Measurements from ENCODE around the gene NECTIN1. TPM values are rescaled to one million over a fixed set of nuclear protein-coding genes. Genes with fewer than 3 reads are reported as not detected.

Gene NECTIN1
- total and polyA plus RNA-seq, 2 donors (not counting 3 experiments of a cell fraction or from before 2014, with no cell fraction given), result 10.8 to 23.6 TPM

DNA sequence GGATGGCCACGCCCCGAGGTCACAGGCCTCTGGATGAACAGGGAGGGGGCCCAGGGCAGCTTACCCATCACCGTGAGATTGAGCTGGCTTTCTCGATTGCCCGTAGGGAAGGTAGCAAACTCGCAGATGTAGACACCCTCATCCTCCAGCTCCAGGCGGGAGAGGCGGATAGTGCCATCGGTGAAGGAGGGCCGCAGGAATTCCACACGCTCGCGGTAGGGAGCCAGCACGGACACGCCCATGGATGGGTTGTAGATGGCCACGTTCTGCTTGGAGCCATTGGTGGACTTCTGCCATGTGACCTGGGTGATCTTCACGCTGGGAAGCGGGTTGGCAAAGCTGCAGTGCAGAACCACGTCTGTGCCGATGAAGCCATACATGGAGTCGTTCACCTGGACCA, 50.6 kb downstream of the NECTIN1 start:
- dilution Hi-C loops (cut with MboI; ENCODE audit: extremely low pct_ligation_motif_present, low sequenced_read_pairs) (no loop called here), intact Hi-C loops (cut with micrococcal nuclease) (no loop called here)
- Histone ChIP-seq H2AFZ (ENCODE audit: low read depth, low read length) (no peak overlapping the region), H3K27ac (ENCODE audit: insufficient read depth, low read depth, low read length) (no peak overlapping the region), H3K9me3 (replicated peaks; ENCODE audit: control insufficient read depth, insufficient read depth, low read length) (no peaks in the 10 kb centered on the region), H3K79me2 (ENCODE audit: control insufficient read depth, insufficient read depth, low read length) (no peaks in the 10 kb centered on the region), H3K9me1 (replicated peaks; ENCODE audit: control insufficient read depth, extremely low read depth, insufficient read depth, low read length) (no peaks in the 10 kb centered on the region), H4K20me1 (replicated peaks; ENCODE audit: control insufficient read depth, extremely low read depth, insufficient read depth, low read length) (no peaks in the 10 kb centered on the region), H3K4me1 (ENCODE audit: control insufficient read depth, extremely low read depth, insufficient read depth, low read length) (peaks cover 13% of the 10 kb centered on the region), H3K36me3 (ENCODE audit: control insufficient read depth in 2 of 2, extremely low read depth in 1 of 2, insufficient read depth in 2 of 2, low read length in 2 of 2) (peaks cover 0 to 3% of the 10 kb centered on the region in 2 experiments), H3K4me2 (ENCODE audit: insufficient read depth, low read length) (no peak overlapping the region), H3K4me3 (replicated peaks in 1 of 3; ENCODE audit: insufficient read depth in 1 of 3, low read depth in 1 of 3, low read length in 3 of 3) (no peak overlapping the region), H3K9ac (replicated peaks; ENCODE audit: extremely low read depth, insufficient read depth, low read length) (no peak overlapping the region), H3K27me3 (ENCODE audit: control insufficient read depth in 2 of 2, insufficient read depth in 2 of 2, low read length in 2 of 2) (no peaks in the 10 kb centered on the region)
- TF ChIP-seq POLR2AphosphoS5 (IDR thresholded peaks at IDR 0.05; ENCODE audit: insufficient read depth, low read depth, low read length), result no peak
- no peak for TF ChIP-seq JUN (IDR thresholded peaks at IDR 0.05; ENCODE audit: borderline replicate concordance, insufficient read depth, insufficient read length, low read depth)
- no peak for TF ChIP-seq EZH2 (IDR thresholded peaks at IDR 0.05; ENCODE audit: borderline replicate concordance, low read depth, low read length, severe bottlenecking)
- no peak for TF ChIP-seq POLR2A (IDR thresholded peaks at IDR 0.05; ENCODE audit: low read depth, low read length)
- TF ChIP-seq, protein P1, sequence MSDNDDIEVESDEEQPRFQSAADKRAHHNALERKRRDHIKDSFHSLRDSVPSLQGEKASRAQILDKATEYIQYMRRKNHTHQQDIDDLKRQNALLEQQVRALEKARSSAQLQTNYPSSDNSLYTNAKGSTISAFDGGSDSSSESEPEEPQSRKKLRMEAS (IDR thresholded peaks at IDR 0.05; ENCODE audit: insufficient read depth, insufficient read length), result no peak
- no peak for TF ChIP-seq GATA2 (IDR thresholded peaks at IDR 0.05; ENCODE audit: insufficient read depth, insufficient read length, low read depth, low read length)
- TF ChIP-seq, protein P2, sequence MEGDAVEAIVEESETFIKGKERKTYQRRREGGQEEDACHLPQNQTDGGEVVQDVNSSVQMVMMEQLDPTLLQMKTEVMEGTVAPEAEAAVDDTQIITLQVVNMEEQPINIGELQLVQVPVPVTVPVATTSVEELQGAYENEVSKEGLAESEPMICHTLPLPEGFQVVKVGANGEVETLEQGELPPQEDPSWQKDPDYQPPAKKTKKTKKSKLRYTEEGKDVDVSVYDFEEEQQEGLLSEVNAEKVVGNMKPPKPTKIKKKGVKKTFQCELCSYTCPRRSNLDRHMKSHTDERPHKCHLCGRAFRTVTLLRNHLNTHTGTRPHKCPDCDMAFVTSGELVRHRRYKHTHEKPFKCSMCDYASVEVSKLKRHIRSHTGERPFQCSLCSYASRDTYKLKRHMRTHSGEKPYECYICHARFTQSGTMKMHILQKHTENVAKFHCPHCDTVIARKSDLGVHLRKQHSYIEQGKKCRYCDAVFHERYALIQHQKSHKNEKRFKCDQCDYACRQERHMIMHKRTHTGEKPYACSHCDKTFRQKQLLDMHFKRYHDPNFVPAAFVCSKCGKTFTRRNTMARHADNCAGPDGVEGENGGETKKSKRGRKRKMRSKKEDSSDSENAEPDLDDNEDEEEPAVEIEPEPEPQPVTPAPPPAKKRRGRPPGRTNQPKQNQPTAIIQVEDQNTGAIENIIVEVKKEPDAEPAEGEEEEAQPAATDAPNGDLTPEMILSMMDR (IDR thresholded peaks at IDR 0.05; ENCODE audit: extremely low read depth in 1 of 2, insufficient read depth in 1 of 2, low read depth in 1 of 2, low read length in 2 of 2), result no peak
- no peak for TF ChIP-seq FOS (IDR thresholded peaks at IDR 0.05; ENCODE audit: borderline replicate concordance, insufficient read depth, low read length)
- TF ChIP-seq MYC (IDR thresholded peaks at IDR 0.05; ENCODE audit: low read depth, low read length), result no peak
- FAIRE-seq, result no peak
- TSS peak; percentile 21 for BruUV-seq (replicated peaks)
- no peak for DNase-seq (ENCODE audit: low read depth, low spot score)
- ChIA-PET CTCF (no interaction called here), POLR2A (no interaction called here)

All from endothelial cell of umbilical vein (primary cell).